Neuron (in vitro differentiated cells): ENCODE data around the gene GUCY2F.

Source experiments
- H2AFZ ChIP-seq: one replicate; pipeline ENCODE4 v1.6.1; 2013; ENCODE audit warnings: low read depth, mild to moderate bottlenecking, inconsistent platforms, low read length, moderate library complexity
- H3K27me3 ChIP-seq: one replicate; pipeline ENCODE4 v1.6.1; 2013; ENCODE audit warnings: low read length; ENCODE audit not compliant: insufficient read depth
- H3K36me3 ChIP-seq: one replicate; pipeline ENCODE4 v1.6.1; 2013; ENCODE audit warnings: low read length; ENCODE audit not compliant: insufficient read depth
- H3K4me1 ChIP-seq: one replicate; pipeline ENCODE4 v1.6.1; 2013; ENCODE audit warnings: low read length; ENCODE audit not compliant: insufficient read depth
- H3K4me3 ChIP-seq: 2 replicates; pipeline ENCODE4 v1.5.1; 2013; ENCODE audit warnings: mild to moderate bottlenecking, low read length, moderate library complexity
- H3K9me3 ChIP-seq: one replicate; pipeline ENCODE4 v1.6.1; 2013; ENCODE audit warnings: low read length

The GUCY2F gene

GRCh38 chrX:109481986-109482385 lies at the start of gene GUCY2F:
GUCY2F (minus strand) TSS chrX:109482086; CDS start chrX:109475936, 6,150 bp downstream.
- Histone ChIP-seq H3K4me3 (no peak within 1 kb of the TSS), H2AFZ (no peak within 1 kb of the TSS), H3K9me3 (no peaks in the 10 kb centered on the region), H3K4me1 (no peaks in the 10 kb centered on the region), H3K36me3 (no peaks in the 10 kb centered on the region), H3K27me3 (no peaks in the 10 kb centered on the region)

GRCh38 chrX:109519001-109519400 lies 37.1 kb upstream of the GUCY2F start:
- Histone ChIP-seq H3K9me3 (no peaks in the 10 kb centered on the region), H3K36me3 (no peaks in the 10 kb centered on the region), H2AFZ (no peak overlapping the region), H3K4me3 (no peak overlapping the region), H3K27me3 (no peaks in the 10 kb centered on the region), H3K4me1 (no peaks in the 10 kb centered on the region)

DNA sequence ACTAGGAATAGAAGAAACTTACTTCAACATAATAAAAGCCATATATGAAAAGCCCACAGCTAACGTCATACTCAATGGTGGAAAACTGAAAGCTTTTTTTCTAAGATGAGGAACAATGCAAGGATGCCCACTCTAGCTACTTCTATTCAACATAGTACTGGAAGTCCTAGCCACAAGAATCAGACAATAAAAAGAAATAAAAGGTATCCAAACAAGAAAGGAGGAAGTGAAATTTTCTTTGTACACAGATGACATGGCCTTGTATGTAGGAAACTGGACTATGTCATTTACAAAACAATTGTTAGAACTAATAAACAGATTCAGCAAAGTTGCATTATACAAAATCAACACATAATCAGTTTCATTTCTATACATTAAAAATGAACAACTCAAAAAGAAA lies 29.2 kb upstream of the GUCY2F start:
- Histone ChIP-seq H2AFZ (no peak overlapping the region), H3K27me3 (no peaks in the 10 kb centered on the region), H3K36me3 (no peaks in the 10 kb centered on the region), H3K9me3 (no peaks in the 10 kb centered on the region), H3K4me1 (no peaks in the 10 kb centered on the region), H3K4me3 (no peak overlapping the region)

GRCh38 chrX:109508915-109509314 lies 27.0 kb upstream of the GUCY2F start:
- Histone ChIP-seq H3K36me3 (no peaks in the 10 kb centered on the region), H3K4me1 (no peaks in the 10 kb centered on the region), H3K27me3 (no peaks in the 10 kb centered on the region), H2AFZ (no peak overlapping the region), H3K9me3 (no peaks in the 10 kb centered on the region), H3K4me3 (no peak overlapping the region)

DNA sequence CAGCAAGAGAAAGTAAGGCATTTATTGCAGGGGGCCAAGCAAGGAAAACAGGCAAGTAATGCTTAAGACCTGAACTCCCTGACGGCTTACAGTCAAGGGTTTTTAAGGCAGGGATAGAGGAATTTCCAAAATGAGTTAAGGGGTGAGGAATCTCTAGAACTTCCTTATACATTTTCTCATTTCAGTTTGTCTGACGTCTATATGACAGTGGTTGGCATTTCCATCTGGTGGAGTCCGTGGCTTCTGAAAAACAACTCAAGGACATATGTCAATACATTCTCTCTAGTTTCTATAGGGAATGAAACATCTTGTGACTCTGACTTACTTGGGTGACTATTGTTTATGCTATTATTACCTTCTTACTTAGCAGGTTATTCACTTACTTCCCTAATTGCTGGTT lies 19.3 kb upstream of the GUCY2F start:
- Histone ChIP-seq H3K4me3 (no peak overlapping the region), H3K9me3 (no peaks in the 10 kb centered on the region), H3K36me3 (no peaks in the 10 kb centered on the region), H2AFZ (no peak overlapping the region), H3K27me3 (peaks cover 5% of the 10 kb centered on the region), H3K4me1 (no peaks in the 10 kb centered on the region)

DNA sequence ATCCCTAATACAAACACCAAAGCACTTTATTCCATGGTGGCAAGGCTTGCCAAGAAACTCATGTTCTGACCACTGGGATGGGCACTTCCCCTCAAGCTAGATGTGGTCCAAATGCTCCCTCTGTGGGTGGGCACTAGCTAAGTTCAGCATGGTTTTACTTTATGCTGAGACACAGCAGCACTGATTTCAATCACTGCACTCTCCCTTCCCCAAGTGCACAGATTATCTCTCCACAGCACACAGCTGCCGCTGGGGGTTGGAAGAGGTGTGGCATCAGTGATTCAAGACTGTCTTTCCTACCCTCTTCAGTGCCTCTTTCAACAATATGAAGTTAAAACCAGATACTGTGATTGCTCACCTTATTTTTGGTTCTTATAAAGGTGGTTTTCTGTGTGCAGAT lies 16.5 kb upstream of the GUCY2F start:
- no peaks in the 10 kb centered on the region for H3K36me3 ChIP-seq
- H3K27me3 ChIP-seq: peaks cover 5% of the 10 kb centered on the region
- H3K9me3 ChIP-seq: no peaks in the 10 kb centered on the region
- H2AFZ ChIP-seq: no peak overlapping the region
- no peaks in the 10 kb centered on the region for H3K4me1 ChIP-seq
- H3K4me3 ChIP-seq: no peak overlapping the region

DNA sequence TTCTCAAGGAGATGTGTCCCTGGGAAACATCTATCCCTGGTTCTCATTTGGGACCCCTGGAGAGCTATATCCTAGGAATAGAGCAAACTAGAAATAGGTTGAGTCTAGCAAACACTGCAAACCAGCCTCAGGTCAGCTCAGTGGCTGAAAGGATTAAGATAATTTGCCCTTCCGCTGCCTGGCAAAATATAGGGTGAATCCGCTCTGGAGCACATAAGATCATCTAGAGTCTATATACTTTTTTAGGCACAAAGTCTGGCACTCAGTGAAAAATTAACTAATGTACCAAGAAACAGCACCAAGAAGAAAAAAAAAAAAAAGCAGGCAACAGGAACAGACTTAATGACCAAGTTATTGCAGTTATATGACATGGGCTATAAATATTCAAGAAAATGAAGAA lies 7.3 kb upstream of the GUCY2F start:
- no peak overlapping the region for H3K4me3 ChIP-seq
- H3K9me3 ChIP-seq: no peaks in the 10 kb centered on the region
- no peaks in the 10 kb centered on the region for H3K27me3 ChIP-seq
- no peak overlapping the region for H2AFZ ChIP-seq
- no peaks in the 10 kb centered on the region for H3K4me1 ChIP-seq
- H3K36me3 ChIP-seq: no peaks in the 10 kb centered on the region

- H3K4me3 ChIP-seq: no peak overlapping the region
Measured at GRCh38 chrX:109487640-109488039, 5.8 kb upstream of the GUCY2F start.

DNA sequence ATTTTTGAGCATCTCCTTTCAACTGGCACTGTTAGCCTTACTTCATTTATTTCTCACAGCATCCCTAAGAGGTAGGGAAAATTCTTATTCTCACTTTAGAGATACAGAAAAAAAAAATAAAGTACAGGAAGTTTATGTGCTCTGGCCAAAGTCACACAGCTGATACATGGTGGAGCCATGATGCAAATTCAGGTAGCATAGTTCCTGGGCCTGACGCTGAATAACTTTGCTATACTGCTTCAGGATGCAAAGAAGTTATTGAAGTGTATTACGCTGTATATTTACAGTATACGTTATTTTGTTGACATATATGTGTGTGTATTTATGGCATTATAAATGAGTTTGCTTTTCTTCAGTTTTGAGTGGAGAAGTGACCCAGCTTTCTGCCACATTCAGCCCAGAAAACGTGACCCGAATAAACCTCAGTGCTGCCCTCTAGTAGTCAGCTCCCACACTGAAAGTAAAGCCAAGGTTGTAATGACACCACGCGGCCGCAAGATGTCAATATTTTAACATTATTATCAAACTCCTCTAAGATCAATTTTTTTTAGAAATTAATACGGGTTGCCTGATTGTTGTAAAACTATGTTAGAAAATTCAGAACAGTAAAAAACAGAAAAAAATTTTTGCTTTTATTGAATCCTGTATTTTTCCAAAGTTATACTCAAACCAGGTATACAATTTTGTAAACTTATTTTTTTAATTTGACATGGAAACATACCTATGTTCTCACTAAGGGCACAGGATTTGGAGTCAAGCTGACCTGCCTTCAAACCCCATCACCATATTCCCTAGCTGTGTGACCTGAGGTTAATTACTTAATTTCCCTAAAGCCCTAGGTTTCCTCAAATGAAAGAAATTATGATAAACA lies 3.8 kb upstream of the GUCY2F start:
- Histone ChIP-seq H3K36me3 (no peaks in the 10 kb centered on the region), H2AFZ (no peak overlapping the region), H3K4me1 (no peaks in the 10 kb centered on the region), H3K4me3 (no peak overlapping the region), H3K9me3 (no peaks in the 10 kb centered on the region), H3K27me3 (no peaks in the 10 kb centered on the region)

More at GRCh38 chrX:109487640-109488039, 5.8 kb upstream of the GUCY2F start:
- no peaks in the 10 kb centered on the region for H3K4me1 ChIP-seq
- no peak overlapping the region for H2AFZ ChIP-seq
- no peaks in the 10 kb centered on the region for H3K9me3 ChIP-seq
- no peaks in the 10 kb centered on the region for H3K27me3 ChIP-seq
- H3K36me3 ChIP-seq: no peaks in the 10 kb centered on the region

DNA sequence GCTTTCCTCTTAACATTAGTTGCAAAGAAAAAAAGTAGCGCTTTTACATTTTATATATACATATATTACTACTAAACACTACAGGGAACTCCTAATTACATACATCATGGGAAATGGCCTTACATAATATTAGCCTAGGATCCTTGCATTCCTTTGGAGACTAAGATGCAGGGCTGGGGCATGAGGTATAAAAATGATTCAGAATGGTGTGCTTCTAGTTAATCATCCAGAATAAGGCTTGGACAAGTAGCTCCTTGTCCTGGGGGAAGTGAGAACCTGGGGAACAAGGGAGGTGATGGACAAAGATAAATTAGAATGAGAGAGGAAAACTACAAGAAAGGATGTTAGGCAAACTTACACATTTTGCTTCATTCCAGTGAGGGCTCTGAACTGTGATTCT lies 3.0 kb upstream of the GUCY2F start:
- no peaks in the 10 kb centered on the region for H3K36me3 ChIP-seq
- no peaks in the 10 kb centered on the region for H3K4me1 ChIP-seq
- no peak overlapping the region for H2AFZ ChIP-seq
- H3K9me3 ChIP-seq: no peaks in the 10 kb centered on the region
- no peak overlapping the region for H3K4me3 ChIP-seq
- no peaks in the 10 kb centered on the region for H3K27me3 ChIP-seq

DNA sequence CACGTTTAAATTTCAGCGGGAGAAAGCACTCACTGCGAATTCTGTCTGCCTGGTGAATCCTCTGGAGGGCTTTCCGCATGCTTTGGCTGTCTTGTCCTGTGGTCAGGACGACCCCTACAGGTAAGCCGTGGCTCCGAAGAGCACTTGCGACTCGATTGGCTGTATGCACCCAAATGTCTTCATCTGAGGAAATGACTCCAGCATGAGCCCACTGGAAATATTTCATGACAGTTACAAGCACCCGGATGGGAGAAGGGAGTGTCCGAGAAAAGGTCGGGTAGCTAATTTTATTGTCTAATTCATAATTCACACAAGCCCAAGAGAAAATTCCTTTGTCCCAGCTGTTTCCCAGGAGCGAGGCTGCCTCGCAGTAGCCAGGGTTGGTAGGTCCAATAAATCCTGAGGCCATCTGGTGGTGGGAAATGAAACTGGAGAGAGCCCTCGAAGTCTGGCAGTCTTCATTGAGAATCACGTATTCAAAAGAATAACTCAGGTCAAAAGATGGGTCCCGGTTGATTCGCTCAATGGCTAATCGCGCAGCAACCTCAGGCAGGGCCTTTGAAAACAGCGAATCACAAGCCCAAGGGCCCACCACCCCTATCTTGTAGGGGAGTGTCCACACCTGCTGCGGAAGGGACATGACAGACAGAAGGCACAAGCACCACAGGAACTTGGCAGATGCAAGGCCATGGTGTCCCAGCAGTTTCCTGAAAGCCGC lies 6.6 kb downstream of the GUCY2F start:
- no peak overlapping the region for H2AFZ ChIP-seq
- H3K9me3 ChIP-seq: no peaks in the 10 kb centered on the region
- no peaks in the 10 kb centered on the region for H3K36me3 ChIP-seq
- peaks cover 10% of the 10 kb centered on the region for H3K4me1 ChIP-seq
- H3K4me3 ChIP-seq: no peak overlapping the region
- no peaks in the 10 kb centered on the region for H3K27me3 ChIP-seq

GRCh38 chrX:109472939-109473735 lies 8.7 kb downstream of the GUCY2F start:
- no peak overlapping the region for H2AFZ ChIP-seq
- H3K36me3 ChIP-seq: no peaks in the 10 kb centered on the region
- no peak overlapping the region for H3K4me3 ChIP-seq
- no peaks in the 10 kb centered on the region for H3K9me3 ChIP-seq
- no peaks in the 10 kb centered on the region for H3K27me3 ChIP-seq
- peaks cover 10% of the 10 kb centered on the region for H3K4me1 ChIP-seq

DNA sequence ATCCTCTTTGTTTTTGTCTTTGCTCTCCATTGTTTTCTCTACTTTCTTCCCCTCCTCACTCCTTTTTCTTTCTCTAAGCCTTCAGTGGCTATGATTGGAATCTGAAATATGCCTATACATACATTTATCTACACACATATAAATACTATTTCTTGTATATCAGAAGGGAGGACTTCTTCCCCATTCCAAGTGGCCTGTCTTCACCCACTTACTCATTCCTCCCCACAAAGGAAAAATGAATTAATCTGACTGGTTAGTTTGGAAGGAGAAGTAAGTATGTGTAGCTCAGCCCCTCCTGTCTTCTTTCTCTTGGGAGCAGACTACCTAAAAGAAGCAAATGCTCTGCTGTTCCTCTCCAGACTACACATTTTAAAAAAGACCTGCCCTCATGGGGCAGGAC lies 17.7 kb downstream of the GUCY2F start:
- Histone ChIP-seq H3K27me3 (no peaks in the 10 kb centered on the region), H3K4me1 (peaks cover 5% of the 10 kb centered on the region), H3K4me3 (no peak overlapping the region), H3K9me3 (no peaks in the 10 kb centered on the region), H3K36me3 (no peaks in the 10 kb centered on the region), H2AFZ (no peak overlapping the region)
